HG02642 (cell line): ENCODE data around the gene CACNA1D.
A peak's percentile ranks its signal among the peaks of the same experiment; 100 is the strongest.

Experiments used
- ATAC-seq: cut with Tn5 transposase; IDR thresholded peaks from one replicate; pipeline ENCODE4 v1.9.1; 2021; ENCODE audit warnings: mild to moderate bottlenecking; ENCODE audit not compliant: unreplicated experiment, poor library complexity

CACNA1D gene

GRCh38 chr3:53772562-53772961 is 278.2 kb downstream of the CACNA1D start:
- no peak for ATAC-seq

- no peak for ATAC-seq
These were observed 278.6 kb downstream of the CACNA1D start for GRCh38 chr3:53773021-53773436.

GRCh38 chr3:53773611-53774368 is 279.4 kb downstream of the CACNA1D start:
- peak; percentile 92 for ATAC-seq

- no peak for ATAC-seq
These were observed 280.0 kb downstream of the CACNA1D start for GRCh38 chr3:53774414-53774813.

- ATAC-seq = no peak
These were observed 280.6 kb downstream of the CACNA1D start for GRCh38 chr3:53775018-53775417.

GRCh38 chr3:53775834-53776251 is 281.4 kb downstream of the CACNA1D start:
- ATAC-seq = no peak

- no peak for ATAC-seq
These were observed 282.2 kb downstream of the CACNA1D start for GRCh38 chr3:53776494-53777101.

GRCh38 chr3:53777468-53777867 is 283.1 kb downstream of the CACNA1D start:
- ATAC-seq = no peak

GRCh38 chr3:53778153-53778552 is 283.7 kb downstream of the CACNA1D start:
- ATAC-seq = no peak

- ATAC-seq = no peak
These were observed 285.8 kb downstream of the CACNA1D start for GRCh38 chr3:53780171-53780570.

GRCh38 chr3:53780806-53781205 is 286.4 kb downstream of the CACNA1D start:
- no peak for ATAC-seq

- ATAC-seq = no peak
These were observed 292.6 kb downstream of the CACNA1D start for GRCh38 chr3:53787016-53787415.

GRCh38 chr3:53788038-53788437 is 293.6 kb downstream of the CACNA1D start:
- ATAC-seq = no peak

- no peak for ATAC-seq
These were observed 295.0 kb downstream of the CACNA1D start for GRCh38 chr3:53789459-53789858.

GRCh38 chr3:53790470-53790869 is 296.1 kb downstream of the CACNA1D start:
- ATAC-seq = no peak

- no peak for ATAC-seq
These were observed 296.9 kb downstream of the CACNA1D start for GRCh38 chr3:53791317-53791716.

GRCh38 chr3:53792866-53793265 is 298.5 kb downstream of the CACNA1D start:
- no peak for ATAC-seq

- ATAC-seq = no peak
These were observed 300.2 kb downstream of the CACNA1D start for GRCh38 chr3:53794597-53794996.

GRCh38 chr3:53795176-53795575 is 300.8 kb downstream of the CACNA1D start:
- no peak for ATAC-seq

- ATAC-seq = no peak
These were observed 301.6 kb downstream of the CACNA1D start for GRCh38 chr3:53795789-53796560.

GRCh38 chr3:53798144-53798543 is 303.7 kb downstream of the CACNA1D start:
- no peak for ATAC-seq
